OCI-M1 (cell line): ENCODE measurements around the gene USP19.

Experiments
- DNase-seq: peaks from one replicate; lab custom pipeline; 2025; lab: John Stamatoyannopoulos, UW

The USP19 gene

GRCh38 chr3:49134471-49135265, 14.0 kb upstream of the USP19 start:
- DNase-seq = no peak

DNA sequence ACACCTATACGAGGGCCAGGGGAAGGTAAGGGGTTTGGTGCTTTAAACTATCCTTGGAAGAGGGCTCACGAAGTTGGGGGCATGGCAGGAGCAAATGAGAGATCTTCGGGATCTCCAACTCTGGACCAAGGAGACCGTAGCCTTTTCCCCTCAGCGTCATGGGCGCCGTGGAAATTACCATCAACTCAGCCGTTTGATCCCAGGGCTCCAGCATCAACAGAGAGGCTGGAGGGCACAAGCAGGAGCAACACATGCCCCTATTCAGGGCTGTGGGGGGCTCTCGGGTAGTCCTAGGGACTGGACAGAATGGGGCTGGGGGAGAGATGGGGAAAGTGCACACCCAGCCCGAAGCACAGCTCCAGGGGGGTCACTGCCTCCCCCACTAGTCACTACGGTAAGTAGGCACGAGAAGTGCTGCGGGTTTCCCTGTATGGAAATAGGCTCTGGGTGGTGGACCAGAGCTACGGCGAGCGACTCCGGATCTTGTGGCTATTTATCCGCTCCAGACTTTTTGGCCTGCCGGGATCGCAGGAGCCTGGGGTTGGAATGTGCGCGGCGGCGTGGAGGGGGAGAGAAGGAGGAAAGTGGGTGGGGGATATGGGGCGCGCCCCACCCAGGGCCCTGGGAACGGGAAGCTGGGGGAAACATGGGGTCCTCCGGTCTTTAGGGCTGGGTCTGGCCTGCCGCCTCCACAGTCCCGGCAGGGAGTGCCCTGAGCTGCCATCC, 12.8 kb upstream of the USP19 start:
- peak; percentile 49 for DNase-seq

DNA sequence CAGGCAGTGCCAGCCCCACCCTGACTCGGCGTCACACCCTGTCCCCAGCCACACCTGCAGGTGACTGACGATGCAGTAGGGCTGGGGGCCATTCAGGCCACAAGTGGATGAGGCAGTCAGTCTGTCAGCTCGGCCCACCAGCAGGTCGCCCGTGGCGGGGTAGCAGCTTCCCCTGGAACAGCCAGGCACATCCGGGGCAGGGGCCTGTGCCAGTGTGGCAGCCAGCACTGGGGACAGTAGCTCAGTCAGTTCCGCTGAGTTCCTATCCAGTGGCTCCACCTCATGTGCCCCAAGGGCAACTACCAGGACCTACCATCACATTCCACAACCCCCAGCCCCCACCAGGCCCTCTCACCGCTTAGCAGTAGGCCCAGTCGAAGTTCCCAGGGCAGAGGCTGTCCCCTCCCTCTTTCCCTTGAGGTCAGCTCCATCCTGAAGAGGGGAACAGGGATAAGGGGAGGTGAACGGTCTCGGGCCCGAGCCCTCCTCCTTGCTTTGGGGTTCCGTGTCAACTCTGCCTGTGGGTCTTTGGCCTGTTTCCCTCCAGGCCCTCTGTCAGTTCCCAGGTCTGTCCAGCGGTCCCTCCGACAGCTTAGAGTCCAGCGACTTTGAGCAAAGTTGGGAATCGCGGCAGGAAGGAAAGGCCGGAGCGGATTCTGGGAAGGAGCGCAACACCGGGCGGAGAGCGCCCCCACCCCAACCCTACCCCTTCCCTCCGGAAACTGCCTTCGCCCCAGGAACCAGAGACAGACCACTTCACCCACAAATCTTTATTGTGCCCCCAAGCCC, 12.0 kb upstream of the USP19 start, which contains the start of gene LAMB2:
TSS of gene LAMB2 (minus strand) at position 614 of the 789 bp plus-strand sequence. CDS start at position 431, 183 bp downstream.
- DNase-seq = peak; percentile 10

DNA sequence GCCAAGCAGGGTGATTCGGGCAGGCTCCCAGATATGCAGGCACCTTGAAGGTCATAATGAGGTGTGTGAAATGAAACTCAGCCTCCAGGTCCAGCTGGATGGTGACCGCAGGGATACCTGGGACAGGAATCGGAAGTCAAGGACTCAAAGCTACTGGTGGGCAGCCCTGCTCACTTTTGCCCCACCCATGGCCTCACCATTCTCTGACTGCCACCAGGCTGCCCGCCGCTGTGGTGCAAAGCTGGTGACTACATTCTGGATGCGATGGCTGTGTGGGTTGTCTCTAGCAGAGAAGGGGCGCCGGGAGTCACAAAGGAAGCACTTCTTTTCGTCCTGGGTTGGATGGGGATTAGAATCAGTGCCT, 11.4 kb upstream of the USP19 start:
- no peak for DNase-seq

DNA sequence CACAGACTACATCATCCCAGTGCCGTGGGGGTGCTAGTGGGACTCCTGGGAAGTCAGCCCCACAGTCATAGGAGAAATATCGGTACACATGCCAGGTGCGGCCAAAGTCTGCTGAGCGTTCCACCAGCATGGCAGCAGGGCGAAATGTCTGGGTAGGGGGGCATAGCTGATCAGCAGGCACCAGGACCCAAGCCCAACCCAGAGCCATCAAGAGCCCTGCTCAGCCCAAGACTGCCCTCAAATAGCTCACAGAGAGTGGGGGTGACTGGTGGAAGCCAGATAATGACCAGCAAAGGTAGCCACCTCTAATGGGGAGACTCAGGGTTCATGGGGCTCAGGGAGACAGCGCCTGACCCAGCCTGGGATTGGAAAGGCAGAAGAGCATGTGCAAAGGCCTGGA, 11.0 kb upstream of the USP19 start:
- DNase-seq = no peak

DNA sequence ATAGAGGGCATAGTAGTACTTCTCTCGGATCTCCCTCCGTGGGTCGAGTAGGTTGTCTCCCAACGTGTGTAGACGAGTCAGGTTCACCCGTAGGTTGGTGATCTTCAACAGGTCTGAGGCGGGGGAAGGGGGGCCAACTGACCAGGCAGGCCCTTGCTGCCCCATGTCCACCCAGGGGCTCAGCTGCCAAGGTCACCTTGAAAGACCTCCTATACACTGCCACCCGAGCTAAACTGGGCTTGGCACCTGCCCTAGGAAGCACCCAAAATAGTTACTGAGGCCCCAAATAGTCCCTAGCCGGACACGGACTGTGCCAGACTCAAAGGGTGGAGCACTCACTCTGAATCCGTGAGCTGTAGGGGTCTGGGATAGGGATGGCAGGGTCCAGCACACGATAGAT, 10.4 kb upstream of the USP19 start:
- DNase-seq = no peak

GRCh38 chr3:49124991-49125670, 4.5 kb upstream of the USP19 start:
- no peak for DNase-seq

DNA sequence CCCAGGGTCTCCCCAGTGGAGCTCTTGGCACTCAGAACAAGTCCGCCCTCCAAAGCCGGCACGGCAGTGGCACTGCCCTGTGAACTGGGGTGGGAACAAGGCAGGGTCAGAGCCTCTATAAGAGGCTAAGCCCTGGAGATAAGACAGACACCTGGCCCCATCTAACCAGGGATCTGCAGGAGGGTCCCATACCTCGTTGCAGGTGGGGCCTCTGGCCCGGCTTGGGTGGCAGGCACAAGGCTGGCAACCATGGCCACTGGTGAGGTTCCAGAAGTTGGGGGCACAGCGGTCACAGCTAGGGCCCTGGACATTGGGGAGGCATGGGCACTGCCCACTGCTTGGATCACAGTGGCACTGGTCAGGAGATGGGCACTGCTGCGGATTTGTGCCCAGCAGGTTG, 3.6 kb upstream of the USP19 start:
- no peak for DNase-seq

DNA sequence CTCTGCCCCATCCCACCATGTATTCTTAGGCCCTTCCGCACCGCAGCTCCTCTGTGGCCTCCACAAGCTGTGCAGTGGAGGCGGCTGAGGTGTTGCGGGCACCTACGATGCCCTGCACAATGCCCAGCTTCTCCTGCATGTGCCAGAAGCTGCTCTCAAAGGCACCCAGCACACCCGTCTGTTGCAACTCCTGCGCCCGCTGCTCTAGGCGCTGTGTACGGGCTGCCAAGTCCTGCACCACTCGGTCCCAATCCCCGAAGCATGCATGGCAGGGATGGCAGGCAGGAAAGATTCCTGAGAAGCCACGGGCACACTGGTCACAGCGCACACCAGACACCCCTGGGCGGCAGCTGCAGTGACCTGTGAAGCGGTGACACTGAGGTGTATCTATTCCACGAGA, 3.1 kb upstream of the USP19 start:
- no peak for DNase-seq

DNA sequence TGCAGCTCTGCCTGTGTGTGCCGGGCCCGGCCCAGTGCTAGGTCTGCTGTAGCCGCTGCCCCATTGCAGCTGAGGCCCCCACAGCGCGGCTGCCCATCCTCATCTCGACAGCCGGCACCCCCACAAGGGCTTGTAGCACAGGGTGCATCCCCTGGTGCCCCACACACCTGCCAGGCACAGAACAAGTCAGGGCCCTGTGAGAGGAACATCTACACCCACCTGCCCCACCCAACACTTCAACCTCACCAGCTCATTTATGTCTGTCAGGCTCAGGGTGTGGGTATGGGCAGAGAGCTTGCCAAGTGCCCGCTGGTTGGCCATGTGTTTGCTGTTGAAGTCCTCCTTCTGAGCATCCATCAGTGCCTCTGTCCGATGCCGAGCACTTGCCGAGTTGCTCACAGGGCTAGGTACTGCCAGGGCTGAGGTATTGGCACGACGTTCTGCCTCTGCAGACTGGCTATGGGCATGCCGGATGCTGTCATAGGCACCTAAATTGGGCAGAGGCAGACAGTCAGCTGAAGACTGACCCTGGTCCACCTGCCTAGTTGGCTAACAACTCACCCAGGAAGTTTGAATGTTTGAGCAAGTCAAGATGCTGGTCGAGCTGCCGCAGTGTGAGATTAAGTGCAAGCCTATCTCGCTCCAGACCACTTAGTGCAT, 2.4 kb upstream of the USP19 start:
- DNase-seq = no peak

GRCh38 chr3:49122451-49122850, 1.8 kb upstream of the USP19 start:
- DNase-seq = no peak

DNA sequence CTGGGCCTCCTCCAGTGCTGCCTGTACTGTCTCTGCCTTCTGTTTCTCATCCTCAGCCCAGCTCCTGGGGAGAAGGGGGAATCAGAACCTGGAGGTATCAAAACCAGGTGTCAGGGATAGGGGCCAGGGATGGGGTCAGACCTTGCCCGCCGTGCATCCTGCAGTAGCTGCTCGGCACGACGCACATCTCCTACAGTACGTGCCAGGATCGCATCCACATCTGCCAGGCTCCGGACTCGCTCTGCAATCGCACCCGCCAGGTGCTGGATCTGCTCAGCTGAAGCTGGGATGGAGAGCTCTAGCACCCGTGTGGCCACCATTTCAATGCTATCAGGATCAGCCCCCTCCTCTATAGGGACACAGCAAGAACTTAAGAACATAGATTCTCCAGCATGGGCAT, 1.4 kb upstream of the USP19 start:
- DNase-seq = no peak

- no peak for DNase-seq
These were observed 611 bp upstream of the USP19 start for GRCh38 chr3:49121132-49121736.

DNA sequence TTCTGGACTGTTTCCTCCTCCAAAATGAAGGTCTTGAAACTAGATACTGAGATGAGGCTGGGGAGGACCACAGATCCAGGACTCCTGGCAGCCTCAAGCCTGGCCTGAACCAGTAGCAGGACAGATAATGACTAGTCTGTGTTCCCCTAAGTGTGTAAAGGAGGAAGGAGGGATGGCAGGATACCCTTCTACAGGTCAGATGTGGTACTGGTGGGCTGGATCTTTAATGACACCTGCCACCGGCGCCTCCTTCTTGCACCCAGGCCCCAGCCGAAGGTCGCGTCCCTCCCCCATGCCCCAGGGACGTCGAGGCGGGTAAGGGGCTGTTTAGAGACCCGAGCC, 556 bp downstream of the USP19 start:
- no peak for DNase-seq

- DNase-seq = no peak
These were observed 1.2 kb downstream of the USP19 start for GRCh38 chr3:49119439-49119838.

- DNase-seq = no peak
These were observed 1.6 kb downstream of the USP19 start for GRCh38 chr3:49119036-49119435.

GRCh38 chr3:49112262-49112661, 8.4 kb downstream of the USP19 start:
- no peak for DNase-seq

GRCh38 chr3:49111347-49111746, 9.3 kb downstream of the USP19 start:
- DNase-seq = no peak

GRCh38 chr3:49110780-49111179, 9.8 kb downstream of the USP19 start:
- DNase-seq = no peak

DNA sequence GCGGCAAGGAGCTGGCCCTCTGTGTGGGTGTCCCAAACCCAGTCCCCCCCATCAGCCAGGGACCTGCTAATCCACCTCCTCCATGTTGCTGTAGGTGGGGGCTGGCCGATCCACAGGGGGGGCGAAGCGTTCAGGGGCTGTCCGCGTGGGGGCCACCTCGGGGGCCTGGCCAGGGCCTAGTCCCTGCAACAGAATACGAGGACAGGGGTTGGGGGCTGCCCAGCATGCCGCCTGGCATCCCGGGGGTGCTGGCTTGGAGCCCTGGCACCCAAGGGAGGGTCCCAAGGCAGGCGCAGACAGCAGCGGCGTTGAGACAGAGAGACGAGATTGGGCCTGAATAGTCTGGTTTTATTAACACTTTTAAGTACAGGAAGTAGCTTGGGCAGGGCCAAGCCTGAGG, 12.3 kb downstream of the USP19 start:
- DNase-seq = no peak
